ENCODE results near the gene OR5AK2.

DNA sequence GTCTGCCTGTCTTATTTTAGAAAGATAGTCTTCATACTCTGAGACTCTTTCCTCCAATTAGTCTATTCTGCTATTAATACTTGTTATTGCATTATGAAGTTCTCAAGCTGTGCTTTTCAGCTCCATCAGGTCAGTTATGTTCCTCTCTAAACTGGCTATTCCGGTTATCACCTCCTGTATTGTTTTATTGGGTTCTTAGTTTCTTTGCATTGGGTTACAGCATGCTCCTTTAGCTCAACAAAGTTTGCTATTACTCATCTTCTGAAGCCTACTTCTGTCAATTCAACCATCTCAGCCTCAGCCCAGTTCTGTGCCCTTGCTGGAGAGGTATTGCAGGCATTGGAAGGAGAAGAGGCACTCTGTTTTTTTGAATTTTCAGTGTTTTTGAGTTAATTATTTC lies 21.0 kb upstream of the OR5AK2 start:
- TF ChIP-seq, protein P1, sequence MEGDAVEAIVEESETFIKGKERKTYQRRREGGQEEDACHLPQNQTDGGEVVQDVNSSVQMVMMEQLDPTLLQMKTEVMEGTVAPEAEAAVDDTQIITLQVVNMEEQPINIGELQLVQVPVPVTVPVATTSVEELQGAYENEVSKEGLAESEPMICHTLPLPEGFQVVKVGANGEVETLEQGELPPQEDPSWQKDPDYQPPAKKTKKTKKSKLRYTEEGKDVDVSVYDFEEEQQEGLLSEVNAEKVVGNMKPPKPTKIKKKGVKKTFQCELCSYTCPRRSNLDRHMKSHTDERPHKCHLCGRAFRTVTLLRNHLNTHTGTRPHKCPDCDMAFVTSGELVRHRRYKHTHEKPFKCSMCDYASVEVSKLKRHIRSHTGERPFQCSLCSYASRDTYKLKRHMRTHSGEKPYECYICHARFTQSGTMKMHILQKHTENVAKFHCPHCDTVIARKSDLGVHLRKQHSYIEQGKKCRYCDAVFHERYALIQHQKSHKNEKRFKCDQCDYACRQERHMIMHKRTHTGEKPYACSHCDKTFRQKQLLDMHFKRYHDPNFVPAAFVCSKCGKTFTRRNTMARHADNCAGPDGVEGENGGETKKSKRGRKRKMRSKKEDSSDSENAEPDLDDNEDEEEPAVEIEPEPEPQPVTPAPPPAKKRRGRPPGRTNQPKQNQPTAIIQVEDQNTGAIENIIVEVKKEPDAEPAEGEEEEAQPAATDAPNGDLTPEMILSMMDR (IDR thresholded peaks at IDR 0.05): no peak
- no peak for TF ChIP-seq POLR2A (IDR thresholded peaks at IDR 0.05)

All from prostate gland (tissue), 2 donors.